T-helper 2 cell treated with Interferon-gamma antibody and Interleukin-4, amounts not matched to agents 5 μg/mL and 100 μg/mL, for 36 hours (primary cell): ENCODE results near the gene DOCK2.
A peak's percentile ranks its signal among the peaks of the same experiment; 100 is the strongest.

Source experiments
- DNase-seq: peaks from one replicate; pipeline ENCODE4 v3.0.0; 2021; ENCODE audit warnings: low spot score
- H3K27ac Mint-ChIP-seq: one replicate; pipeline ENCODE4 v1.8.0; 2021; ENCODE audit warnings: mild to moderate bottlenecking, mixed read lengths
- H3K27me3 Mint-ChIP-seq: one replicate; pipeline ENCODE4 v1.8.0; 2021; ENCODE audit warnings: low read depth, mixed read lengths
- H3K36me3 Mint-ChIP-seq: one replicate; pipeline ENCODE4 v1.8.0; 2021; ENCODE audit warnings: low read depth, mixed read lengths
- H3K4me1 Mint-ChIP-seq: one replicate; pipeline ENCODE4 v1.8.0; 2021; ENCODE audit warnings: low read depth, mixed read lengths
- H3K4me3 Mint-ChIP-seq: one replicate; pipeline ENCODE4 v1.8.0; 2022; ENCODE audit warnings: mild to moderate bottlenecking, moderate library complexity, mixed read lengths
- H3K9me3 Mint-ChIP-seq: one replicate; pipeline ENCODE4 v1.8.0; 2021; ENCODE audit warnings: mixed read lengths

Gene DOCK2

DNA sequence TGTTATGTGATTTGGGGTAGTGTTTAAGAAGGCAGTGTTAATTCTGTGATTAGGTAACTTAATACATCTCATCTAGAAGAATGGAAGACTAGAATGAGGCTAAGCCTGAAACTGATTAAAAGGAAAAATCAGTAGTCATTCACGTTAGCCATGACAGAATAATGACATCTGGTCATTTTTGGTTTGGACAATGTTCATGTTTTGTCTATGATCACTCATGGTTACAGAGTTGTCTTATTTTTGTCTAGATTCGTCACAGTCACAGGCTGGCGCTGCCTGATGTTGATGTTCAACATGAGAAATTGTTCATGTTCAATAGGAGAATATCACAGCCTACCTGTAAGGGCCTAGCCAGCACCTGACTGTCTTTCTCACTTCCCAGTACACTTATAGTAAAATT, 9.5 kb upstream of the DOCK2 start:
- H3K9me3 Mint-ChIP-seq: peaks cover 4% of the 10 kb centered on the region
- DNase-seq: no peak
- no peaks in the 10 kb centered on the region for H3K36me3 Mint-ChIP-seq
- H3K4me1 Mint-ChIP-seq: peaks cover 13% of the 10 kb centered on the region
- peaks cover 22% of the 10 kb centered on the region for H3K27me3 Mint-ChIP-seq
- no peak overlapping the region for H3K4me3 Mint-ChIP-seq
- H3K27ac Mint-ChIP-seq: no peak overlapping the region

DNA sequence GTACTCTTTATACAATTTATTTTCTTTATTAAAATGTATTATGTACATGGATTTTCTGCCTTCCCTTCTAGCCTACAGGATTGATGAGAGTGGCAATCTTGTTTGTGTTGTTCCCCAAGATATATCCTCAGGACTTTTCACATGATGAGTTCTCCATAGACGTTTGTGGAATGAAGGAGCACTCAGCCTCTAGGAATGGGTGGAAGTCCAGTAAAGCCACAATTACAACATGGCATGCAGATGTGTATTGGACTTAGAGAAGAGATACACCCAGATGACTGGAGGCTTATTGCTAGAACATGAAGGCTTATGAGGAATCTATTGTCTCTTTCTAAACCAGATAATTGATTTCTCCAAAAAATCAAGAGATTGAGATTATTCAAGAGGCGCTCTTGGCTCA, 8.2 kb upstream of the DOCK2 start:
- peaks cover 16% of the 10 kb centered on the region for H3K27me3 Mint-ChIP-seq
- H3K9me3 Mint-ChIP-seq: no peaks in the 10 kb centered on the region
- H3K4me3 Mint-ChIP-seq: no peak overlapping the region
- no peak for DNase-seq
- H3K27ac Mint-ChIP-seq: no peak overlapping the region
- H3K36me3 Mint-ChIP-seq: no peaks in the 10 kb centered on the region
- peaks cover 11% of the 10 kb centered on the region for H3K4me1 Mint-ChIP-seq

DNA sequence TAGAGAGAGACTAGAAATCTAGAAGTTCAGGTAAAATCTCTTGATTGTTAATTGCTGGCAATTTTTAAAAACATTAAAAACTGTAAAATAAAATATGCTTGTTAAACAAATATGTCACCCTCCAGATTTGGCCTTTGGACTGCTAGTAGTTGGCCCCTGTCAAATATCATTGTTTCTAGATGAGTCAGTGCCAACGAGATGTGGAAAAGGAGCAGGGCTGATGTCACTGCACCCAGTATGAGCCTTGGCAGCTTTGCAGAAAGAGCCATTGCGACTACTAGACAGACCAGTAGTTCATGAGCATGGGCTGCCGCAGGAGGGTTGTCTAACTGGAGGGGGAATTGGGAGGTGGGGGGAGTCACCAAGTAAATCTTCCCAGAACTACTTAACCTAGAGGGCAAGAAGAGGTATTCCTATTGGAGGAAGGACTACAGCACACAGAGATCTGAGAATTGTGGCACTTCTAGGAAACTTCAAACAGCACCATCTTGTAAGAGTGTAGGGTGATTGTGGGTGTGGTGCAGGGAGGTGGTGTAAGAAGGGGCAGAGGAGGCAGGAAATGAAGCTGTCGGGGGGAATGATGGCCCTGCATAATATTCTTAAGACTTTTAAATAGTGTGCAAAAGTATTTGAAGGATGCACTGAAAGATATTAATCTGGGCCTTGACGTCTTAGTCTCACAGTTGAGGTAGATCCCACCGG, 7.1 kb upstream of the DOCK2 start:
- Mint-ChIP-seq H3K4me1 (peaks cover 7% of the 10 kb centered on the region), H3K27me3 (peaks cover 8% of the 10 kb centered on the region), H3K4me3 (no peak overlapping the region), H3K9me3 (peaks cover 5% of the 10 kb centered on the region), H3K27ac (peak overlapping the region; percentile 9), H3K36me3 (no peaks in the 10 kb centered on the region)
- no peak for DNase-seq

DNA sequence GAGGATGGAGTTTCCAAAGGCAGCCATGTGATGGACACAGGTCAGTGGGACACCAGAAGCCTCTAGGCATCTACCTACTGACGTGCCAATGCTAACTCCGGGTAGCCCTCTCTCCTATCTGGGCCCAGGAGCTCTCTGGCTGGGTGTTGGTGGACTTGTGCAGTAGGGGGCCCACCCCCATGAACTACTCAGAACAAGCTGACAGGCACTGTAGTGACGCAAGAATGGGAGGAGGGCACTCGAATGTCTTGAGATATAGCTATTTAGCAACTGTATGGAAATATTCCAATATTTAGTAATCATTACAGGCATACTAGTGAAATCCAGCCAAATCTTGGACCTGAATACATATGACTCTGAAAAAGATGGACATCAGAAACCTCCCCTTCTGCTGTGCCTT, 5.7 kb upstream of the DOCK2 start:
- Mint-ChIP-seq H3K36me3 (no peaks in the 10 kb centered on the region), H3K9me3 (peaks cover 5% of the 10 kb centered on the region), H3K4me1 (peaks cover 12% of the 10 kb centered on the region), H3K27me3 (peaks cover 3% of the 10 kb centered on the region), H3K27ac (no peak overlapping the region), H3K4me3 (no peak overlapping the region)
- no peak for DNase-seq

DNA sequence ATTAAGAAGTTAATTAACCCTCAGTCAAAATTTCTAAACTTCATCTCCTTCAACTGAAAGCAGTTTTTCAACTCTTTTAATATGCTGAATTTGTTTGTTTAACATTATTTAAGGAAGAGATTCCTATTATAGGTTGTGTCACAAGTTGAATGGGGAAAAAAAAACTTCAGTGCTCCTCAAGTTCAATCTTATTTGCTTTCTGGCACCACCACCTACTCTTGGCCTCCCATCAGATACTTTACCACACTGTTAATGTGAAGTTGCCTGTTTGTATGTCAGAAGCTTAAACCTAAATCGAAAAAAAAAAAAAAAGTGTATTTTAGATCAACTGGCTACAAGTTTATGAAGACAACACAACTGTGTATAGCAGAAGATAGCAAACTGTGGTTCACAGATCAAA, 4.1 kb upstream of the DOCK2 start:
- H3K4me3 Mint-ChIP-seq: no peak overlapping the region
- peaks cover 17% of the 10 kb centered on the region for H3K4me1 Mint-ChIP-seq
- H3K9me3 Mint-ChIP-seq: peaks cover 6% of the 10 kb centered on the region
- peaks cover 3% of the 10 kb centered on the region for H3K27me3 Mint-ChIP-seq
- no peak overlapping the region for H3K27ac Mint-ChIP-seq
- H3K36me3 Mint-ChIP-seq: peaks cover 3% of the 10 kb centered on the region
- DNase-seq: no peak

DNA sequence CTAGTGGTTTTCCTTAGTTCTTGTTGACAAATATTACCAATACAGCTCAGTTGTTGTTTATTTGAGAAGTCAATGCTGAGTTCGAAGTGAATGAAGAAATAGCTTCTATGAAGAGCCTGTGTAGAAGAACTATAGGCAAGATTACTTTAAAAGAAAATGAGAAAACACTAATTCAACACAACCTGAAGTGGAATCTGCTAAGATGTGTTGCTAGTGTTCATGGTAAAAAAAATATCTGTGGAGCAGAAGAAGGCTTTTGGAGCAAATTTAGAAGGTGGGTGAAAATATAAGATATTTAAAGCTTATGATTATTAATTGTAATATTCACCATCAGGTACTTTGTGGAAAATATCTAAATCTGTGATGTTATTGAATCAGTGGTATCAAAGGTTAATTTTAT, 2.5 kb upstream of the DOCK2 start:
- peaks cover 18% of the 10 kb centered on the region for H3K9me3 Mint-ChIP-seq
- H3K36me3 Mint-ChIP-seq: peaks cover 19% of the 10 kb centered on the region
- no peak for DNase-seq
- no peak overlapping the region for H3K27ac Mint-ChIP-seq
- H3K4me1 Mint-ChIP-seq: peaks cover 32% of the 10 kb centered on the region
- H3K27me3 Mint-ChIP-seq: peaks cover 3% of the 10 kb centered on the region
- H3K4me3 Mint-ChIP-seq: no peak overlapping the region

DNA sequence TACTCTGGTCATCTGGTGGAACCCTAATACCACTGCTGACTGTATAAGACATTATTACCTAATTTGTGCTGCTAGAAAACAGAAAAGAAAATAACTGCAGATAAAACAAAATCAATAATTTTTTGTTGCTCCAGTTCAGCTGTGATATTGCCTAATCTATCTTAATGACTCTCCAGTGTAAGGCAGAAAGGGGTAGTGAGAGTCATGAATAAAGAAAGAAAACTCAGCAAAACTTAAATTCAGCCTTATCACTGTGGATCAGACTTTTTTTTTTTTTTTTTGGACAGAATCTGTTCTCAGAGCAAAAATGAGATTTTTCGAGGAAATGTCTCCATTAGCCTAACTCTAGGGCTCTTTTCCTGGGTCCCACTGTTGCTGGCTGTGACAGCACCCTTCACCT, 1.1 kb upstream of the DOCK2 start:
- H3K27me3 Mint-ChIP-seq: peaks cover 3% of the 10 kb centered on the region
- no peak for DNase-seq
- H3K4me1 Mint-ChIP-seq: peaks cover 37% of the 10 kb centered on the region
- peaks cover 32% of the 10 kb centered on the region for H3K36me3 Mint-ChIP-seq
- H3K9me3 Mint-ChIP-seq: peaks cover 25% of the 10 kb centered on the region
- H3K4me3 Mint-ChIP-seq: peak overlapping the region; percentile 91
- peak overlapping the region; percentile 58 for H3K27ac Mint-ChIP-seq

DNA sequence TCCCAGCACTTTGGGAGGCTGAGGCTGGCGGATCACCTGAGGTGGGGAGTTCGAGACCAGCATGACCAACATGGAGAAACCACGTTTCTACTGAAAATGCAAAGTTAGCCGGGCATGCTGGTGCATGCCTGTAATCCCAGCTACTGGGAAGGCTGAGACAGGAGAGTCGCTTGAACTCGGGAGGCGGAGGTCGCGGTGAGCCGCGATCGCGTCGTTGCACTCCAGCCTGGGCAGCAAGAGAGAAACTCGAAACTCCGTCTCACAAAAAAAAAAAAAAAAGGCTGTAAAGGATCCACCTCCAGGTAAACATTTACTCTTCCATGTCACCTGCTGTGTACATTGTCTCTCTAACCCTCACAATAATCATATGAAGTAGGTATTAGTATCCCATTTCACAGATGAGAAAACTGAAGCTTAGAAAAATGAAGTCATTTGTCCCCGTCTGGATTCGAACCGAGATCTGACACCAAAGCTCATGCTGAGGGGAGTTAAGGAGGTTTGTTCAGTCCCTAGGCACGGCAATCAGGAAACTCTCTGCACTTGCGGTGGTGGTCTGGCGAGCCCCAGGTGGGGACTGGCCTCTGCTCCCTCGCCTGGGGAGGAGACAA, 494 bp upstream of the DOCK2 start:
- peaks cover 3% of the 10 kb centered on the region for H3K27me3 Mint-ChIP-seq
- H3K4me3 Mint-ChIP-seq: peak overlapping the region; percentile 91
- no peak for DNase-seq
- peaks cover 43% of the 10 kb centered on the region for H3K4me1 Mint-ChIP-seq
- H3K27ac Mint-ChIP-seq: peak overlapping the region; percentile 92
- peaks cover 25% of the 10 kb centered on the region for H3K9me3 Mint-ChIP-seq
- peaks cover 37% of the 10 kb centered on the region for H3K36me3 Mint-ChIP-seq

DNA sequence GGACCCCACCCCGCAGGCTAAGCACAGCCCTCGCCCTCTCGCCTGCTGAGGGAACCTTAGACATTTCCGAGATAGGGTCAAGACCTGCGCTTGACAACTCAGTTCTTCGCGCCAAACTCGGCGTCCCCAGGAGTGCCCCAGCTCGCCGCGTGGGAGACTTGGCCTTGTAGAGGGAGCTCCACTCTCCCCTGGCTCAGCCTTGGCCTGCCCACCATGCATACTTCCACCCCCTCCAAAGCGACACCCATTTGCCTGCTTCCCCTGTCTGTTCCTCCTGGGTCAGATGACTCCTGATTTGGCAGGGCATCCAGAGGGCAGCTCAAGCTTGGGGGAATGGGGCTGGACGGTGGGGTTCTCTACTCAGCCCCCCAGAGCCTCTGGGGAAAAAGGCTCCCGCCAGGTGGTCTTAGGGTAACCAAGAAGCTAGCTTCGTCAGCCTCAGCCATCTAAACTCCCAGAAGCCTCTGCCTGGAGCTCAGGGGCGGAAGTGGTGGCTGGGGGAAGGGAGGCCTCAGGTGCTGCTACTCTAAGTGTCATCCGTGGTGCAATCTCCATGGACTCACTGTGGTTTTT, 560 bp downstream of the DOCK2 start:
- H3K9me3 Mint-ChIP-seq: peaks cover 25% of the 10 kb centered on the region
- H3K27me3 Mint-ChIP-seq: peaks cover 3% of the 10 kb centered on the region
- peak overlapping the region; percentile 93 for H3K4me3 Mint-ChIP-seq
- DNase-seq: peak; percentile 70
- peaks cover 50% of the 10 kb centered on the region for H3K4me1 Mint-ChIP-seq
- peaks cover 41% of the 10 kb centered on the region for H3K36me3 Mint-ChIP-seq
- H3K27ac Mint-ChIP-seq: peak overlapping the region; percentile 92

DNA sequence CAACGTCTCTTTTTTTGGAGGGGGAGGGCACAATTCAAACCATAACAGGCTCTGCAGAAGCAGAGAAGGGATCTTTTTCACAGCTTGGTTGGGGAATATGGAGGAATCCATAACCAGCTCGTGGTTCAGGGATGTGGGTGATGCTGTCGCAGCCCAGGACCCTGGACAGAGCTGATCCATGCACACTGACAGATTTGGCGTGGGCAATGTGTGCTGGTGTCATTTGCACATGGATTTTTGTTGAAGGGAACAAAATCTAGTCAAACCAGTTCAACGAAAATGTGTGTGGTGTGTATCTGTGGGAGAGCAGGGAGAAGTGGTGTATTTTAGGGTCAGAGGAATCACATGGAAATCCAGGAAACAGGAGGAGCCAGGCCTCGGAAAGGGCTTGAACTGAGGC, 4.2 kb downstream of the DOCK2 start:
- peaks cover 69% of the 10 kb centered on the region for H3K4me1 Mint-ChIP-seq
- no peaks in the 10 kb centered on the region for H3K27me3 Mint-ChIP-seq
- DNase-seq: no peak
- no peak overlapping the region for H3K27ac Mint-ChIP-seq
- H3K9me3 Mint-ChIP-seq: peaks cover 20% of the 10 kb centered on the region
- H3K36me3 Mint-ChIP-seq: peaks cover 55% of the 10 kb centered on the region
- no peak overlapping the region for H3K4me3 Mint-ChIP-seq

GRCh38 chr5:169646856-169647255, 9.8 kb downstream of the DOCK2 start:
- Mint-ChIP-seq H3K4me1 (peaks cover 78% of the 10 kb centered on the region), H3K27me3 (no peaks in the 10 kb centered on the region), H3K9me3 (no peaks in the 10 kb centered on the region), H3K4me3 (peak overlapping the region; percentile 16), H3K36me3 (peaks cover 45% of the 10 kb centered on the region), H3K27ac (peak overlapping the region; percentile 38)
- no peak for DNase-seq

DNA sequence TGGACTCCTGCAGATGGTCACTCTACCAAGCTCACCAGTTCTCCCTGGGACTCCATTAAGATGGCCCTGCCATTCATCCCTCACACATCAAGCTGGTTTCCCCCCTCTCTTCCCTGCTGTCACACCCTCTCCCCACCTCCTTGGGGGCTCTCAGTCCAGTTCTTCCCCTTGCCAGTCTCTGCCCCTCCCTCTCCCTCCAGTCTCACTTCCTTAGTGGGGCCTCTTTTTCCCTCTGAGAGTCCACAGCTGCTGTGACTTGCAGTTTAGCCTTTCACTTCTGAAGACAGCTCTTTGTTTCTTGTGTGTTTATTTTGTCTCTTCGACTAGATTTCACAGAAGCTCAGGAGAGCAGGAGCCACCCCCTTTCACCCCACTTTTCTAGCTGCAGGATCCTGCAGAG, 10.5 kb downstream of the DOCK2 start:
- Mint-ChIP-seq H3K27ac (peak overlapping the region; percentile 78), H3K4me3 (peak overlapping the region; percentile 86), H3K9me3 (no peaks in the 10 kb centered on the region), H3K4me1 (peaks cover 81% of the 10 kb centered on the region), H3K27me3 (no peaks in the 10 kb centered on the region), H3K36me3 (peaks cover 50% of the 10 kb centered on the region)
- no peak for DNase-seq

GRCh38 chr5:169648725-169649310, 11.7 kb downstream of the DOCK2 start:
- Mint-ChIP-seq H3K4me3 (peak overlapping the region; percentile 86), H3K27me3 (no peaks in the 10 kb centered on the region), H3K36me3 (peaks cover 47% of the 10 kb centered on the region), H3K4me1 (peaks cover 89% of the 10 kb centered on the region), H3K27ac (peak overlapping the region; percentile 87), H3K9me3 (no peaks in the 10 kb centered on the region)
- DNase-seq: no peak

DNA sequence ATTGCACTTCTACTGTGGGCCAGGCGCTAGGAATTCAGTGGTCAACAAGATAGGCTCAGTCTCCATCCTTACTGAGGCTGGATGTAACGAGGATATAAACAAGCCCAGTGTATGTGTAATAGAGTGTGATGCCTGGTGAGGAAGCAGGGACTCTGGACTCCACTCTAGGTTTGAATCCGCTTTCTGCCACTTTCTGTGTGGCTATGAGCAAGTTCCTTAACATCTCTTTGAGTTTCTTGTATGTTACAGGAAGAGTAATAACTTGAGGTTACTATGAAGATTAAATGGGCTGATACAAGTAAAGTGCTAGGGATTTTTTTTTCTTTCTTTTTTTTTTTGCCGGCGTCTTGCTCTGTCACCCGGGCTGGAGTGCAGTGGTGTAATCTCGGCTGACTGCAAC, 12.4 kb downstream of the DOCK2 start:
- Mint-ChIP-seq H3K9me3 (no peaks in the 10 kb centered on the region), H3K27me3 (no peaks in the 10 kb centered on the region), H3K4me3 (peak overlapping the region; percentile 86), H3K36me3 (peaks cover 47% of the 10 kb centered on the region), H3K27ac (peak overlapping the region; percentile 87), H3K4me1 (peaks cover 88% of the 10 kb centered on the region)
- peak; percentile 56 for DNase-seq
